A549 (cell line): ENCODE measurements around the gene BAG3. TPM values are rescaled to one million over a fixed set of nuclear protein-coding genes. Genes with fewer than 3 reads are reported as not detected.

Experiments
- ATAC-seq, 2 experiments: fragments of 200-7000 bp in 1 of 2; fragments of >200 bp in 1 of 2; cut with Nextera tagmentation in 1 of 2; cut with Tn5 transposase in 1 of 2; 3 replicates each; pipeline versions ENCODE4 v1.8.0 to v1.9.1; 2018 to 2020; ENCODE audit warnings: mild to moderate bottlenecking in 1 of 2, moderate library complexity in 1 of 2
- CTCF ChIA-PET: fragments of 300-600 bp; sonication (Branson Sonifier 250); formaldehyde crosslinking; extraction: SDS; loops from one replicate; lab custom pipeline; 2021; ENCODE audit warnings: antibody characterized with exemption, inconsistent platforms; lab: Yijun Ruan, JAX
- POLR2A ChIA-PET: fragments of 350-600 bp; formaldehyde crosslinking; extraction: SDS; loops from one replicate; lab custom pipeline; 2021; ENCODE audit warnings: antibody characterized with exemption, inconsistent platforms; lab: Yijun Ruan, JAX
- DNase-seq, 2 experiments: peaks; one replicate each; pipeline versions ENCODE4 v3.0.0 to v3.0.0-alpha.2; 2011 to 2016; ENCODE audit warnings: low read depth in 1 of 2, low spot score in 1 of 2
- FAIRE-seq: peaks from 2 replicates; lab custom pipeline; 2011; peaks lifted over from hg19 to GRCh38; lab: Jason Lieb, UNC
- H3K27ac ChIP-seq, 2 experiments: fragments of >200 bp; sonication (Bioruptor Twin); formaldehyde crosslinking; 3 replicates each; pipeline ENCODE4 v1.5.1; 2016 to 2017
- H3K4me1 ChIP-seq: fragments of >200 bp; sonication (Bioruptor Twin); formaldehyde crosslinking; 3 replicates; pipeline ENCODE4 v1.6.1; 2016
- H3K4me2 ChIP-seq: fragments of >200 bp; sonication (Bioruptor Twin); formaldehyde crosslinking; 3 replicates; pipeline ENCODE4 v1.6.1; 2016
- H3K4me3 ChIP-seq: fragments of >200 bp; sonication (Bioruptor Twin); formaldehyde crosslinking; 3 replicates; pipeline ENCODE4 v1.5.1; 2016
- H3K9me3 ChIP-seq: fragments of >200 bp; sonication (Bioruptor Twin); formaldehyde crosslinking; 3 replicates; pipeline ENCODE4 v1.6.1; 2016
- CBX2 ChIP-seq: fragments of 200-600 bp; sonication (generic); IDR thresholded peaks from 2 replicates; pipeline ENCODE4 v1.6.1; 2016; ENCODE audit warnings: low read depth, mild to moderate bottlenecking, borderline replicate concordance
- CHD4 ChIP-seq: fragments of 200-600 bp; sonication (generic); IDR thresholded peaks from 2 replicates; pipeline ENCODE4 v1.6.1; 2016; ENCODE audit warnings: antibody characterized with exemption, mild to moderate bottlenecking, borderline replicate concordance
- EHF ChIP-seq: fragments of 250-450 bp; sonication (Bioruptor Pico); IDR thresholded peaks from 2 replicates; pipeline ENCODE4 v1.5.0; 2020; ENCODE audit warnings: mild to moderate bottlenecking
- EHMT2 ChIP-seq: fragments of 200-600 bp; sonication (generic); IDR thresholded peaks from 2 replicates; pipeline ENCODE4 v1.6.1; 2016; ENCODE audit warnings: antibody characterized with exemption, low read depth, mild to moderate bottlenecking, moderate library complexity
- FOSL2 ChIP-seq, 2 experiments: fragments of 450-650 bp in 1 of 2; fragments of >200 bp in 1 of 2; sonication (Bioruptor Twin) in 1 of 2; formaldehyde crosslinking; IDR thresholded peaks; 2 replicates each; pipeline versions ENCODE4 v1.5.0 to v1.6.1; 2016 to 2020; ENCODE audit warnings: mild to moderate bottlenecking in 1 of 2, moderate library complexity in 1 of 2
- GATA3 ChIP-seq: IDR thresholded peaks from 2 replicates; pipeline ENCODE4 v1.6.1; 2012; ENCODE audit warnings: borderline replicate concordance
- JUNB ChIP-seq: fragments of >200 bp; sonication (Bioruptor Twin); formaldehyde crosslinking; IDR thresholded peaks from 2 replicates; pipeline ENCODE4 v1.6.1; 2016
- MAFK ChIP-seq: fragments of 450-650 bp; IDR thresholded peaks from 2 replicates; pipeline ENCODE4 v1.6.1; 2014; ENCODE audit not compliant: partially characterized antibody
- MAZ ChIP-seq: fragments of 150-350 bp; IDR thresholded peaks from 2 replicates; pipeline ENCODE4 v1.6.1; 2014; ENCODE audit warnings: antibody characterized with exemption, low read depth, low read length, borderline replicate concordance
- MYC ChIP-seq: IDR thresholded peaks from 2 replicates; pipeline ENCODE4 v1.6.1; 2012; ENCODE audit warnings: mild to moderate bottlenecking, inconsistent platforms, low read length, improper control_type of control experiment, borderline replicate concordance
- NPAS2 ChIP-seq: fragments of 250-450 bp; sonication (Bioruptor Pico); IDR thresholded peaks from 2 replicates; pipeline ENCODE4 v1.8.0; 2022; ENCODE audit warnings: mild to moderate bottlenecking, moderate library complexity, borderline replicate concordance
- PHF8 ChIP-seq: fragments of 200-600 bp; sonication (generic); IDR thresholded peaks from 2 replicates; pipeline ENCODE4 v1.6.1; 2016; ENCODE audit warnings: low read depth, mild to moderate bottlenecking, antibody characterized with exemption, moderate library complexity, borderline replicate concordance
- POLR2A ChIP-seq: IDR thresholded peaks from 2 replicates; pipeline ENCODE4 v1.6.1; 2012; ENCODE audit warnings: mild to moderate bottlenecking, low read length
- RCOR1 ChIP-seq: fragments of 150-350 bp; IDR thresholded peaks from 2 replicates; pipeline ENCODE4 v1.6.1; 2014; ENCODE audit warnings: antibody characterized with exemption, low read length, low read depth
- RFX5 ChIP-seq: fragments of 450-650 bp; IDR thresholded peaks from 2 replicates; pipeline ENCODE4 v1.7.1; 2014; ENCODE audit warnings: antibody characterized with exemption, mild to moderate bottlenecking, moderate library complexity
- SMC3 ChIP-seq: fragments of >200 bp; sonication (Bioruptor Twin); formaldehyde crosslinking; IDR thresholded peaks from 3 replicates; pipeline ENCODE4 v1.6.1; 2018; ENCODE audit warnings: inconsistent platforms
- TP53 ChIP-seq: fragments of 250-450 bp; sonication (Bioruptor Pico); IDR thresholded peaks from 2 replicates; pipeline ENCODE4 v1.5.0; 2021; ENCODE audit warnings: mild to moderate bottlenecking, moderate library complexity
- ZFP36 ChIP-seq: fragments of 450-650 bp; IDR thresholded peaks from 2 replicates; pipeline ENCODE4 v1.6.1; 2014; ENCODE audit warnings: borderline replicate concordance; ENCODE audit not compliant: partially characterized antibody
- ZSCAN20 ChIP-seq: fragments of 250-450 bp; sonication (Bioruptor Pico); IDR thresholded peaks from 2 replicates; pipeline ENCODE4 v1.8.0; 2022; ENCODE audit warnings: mild to moderate bottlenecking, moderate library complexity
- WGBS: methylation state at CpG from one replicate; pipeline ENCODE4 v1.1.6; 2017; ENCODE audit errors: missing lambda C conversion rate; 5-methylcytosine and 5-hydroxymethylcytosine counted together
- polyA plus RNA-seq, 4 experiments: library from polyadenylated mRNA; depleted of rRNA in 3 of 4; stranded (reverse); fragments of >200 nt; fragmentation: RNase III in 1 of 4; extraction: RNeasy Plus Mini Kit Qiagen cat#74134 plus additional on column Dnase treatment in 1 of 4; gene quantifications; 2 replicates in 3 of 4; 3 replicates in 1 of 4; pipeline ENCODE4 v1.2.3, GENCODE V29; 2011 to 2017
- TF ChIP-seq, protein P1 (sequence below): IDR thresholded peaks from 2 replicates; pipeline ENCODE4 v1.6.1; 2012
- TF ChIP-seq, protein P2 (sequence below): fragments of 250-450 bp; sonication (Bioruptor Pico); IDR thresholded peaks from 2 replicates; pipeline ENCODE4 v1.5.0; 2021; ENCODE audit warnings: mild to moderate bottlenecking, moderate library complexity, borderline replicate concordance
- TF ChIP-seq, protein P3 (sequence below): IDR thresholded peaks from 2 replicates; pipeline ENCODE4 v1.6.1; 2012
- TF ChIP-seq, protein P4 (sequence below): fragments of 200-600 bp; sonication (generic); IDR thresholded peaks from 2 replicates; pipeline ENCODE4 v1.6.1; 2016; ENCODE audit warnings: antibody characterized with exemption, mild to moderate bottlenecking, moderate library complexity

The BAG3 gene
- polyA plus RNA-seq, 2 of the 4 experiments (the other 2 are of a cell fraction) = 10.7 to 58.4 TPM

DNA sequence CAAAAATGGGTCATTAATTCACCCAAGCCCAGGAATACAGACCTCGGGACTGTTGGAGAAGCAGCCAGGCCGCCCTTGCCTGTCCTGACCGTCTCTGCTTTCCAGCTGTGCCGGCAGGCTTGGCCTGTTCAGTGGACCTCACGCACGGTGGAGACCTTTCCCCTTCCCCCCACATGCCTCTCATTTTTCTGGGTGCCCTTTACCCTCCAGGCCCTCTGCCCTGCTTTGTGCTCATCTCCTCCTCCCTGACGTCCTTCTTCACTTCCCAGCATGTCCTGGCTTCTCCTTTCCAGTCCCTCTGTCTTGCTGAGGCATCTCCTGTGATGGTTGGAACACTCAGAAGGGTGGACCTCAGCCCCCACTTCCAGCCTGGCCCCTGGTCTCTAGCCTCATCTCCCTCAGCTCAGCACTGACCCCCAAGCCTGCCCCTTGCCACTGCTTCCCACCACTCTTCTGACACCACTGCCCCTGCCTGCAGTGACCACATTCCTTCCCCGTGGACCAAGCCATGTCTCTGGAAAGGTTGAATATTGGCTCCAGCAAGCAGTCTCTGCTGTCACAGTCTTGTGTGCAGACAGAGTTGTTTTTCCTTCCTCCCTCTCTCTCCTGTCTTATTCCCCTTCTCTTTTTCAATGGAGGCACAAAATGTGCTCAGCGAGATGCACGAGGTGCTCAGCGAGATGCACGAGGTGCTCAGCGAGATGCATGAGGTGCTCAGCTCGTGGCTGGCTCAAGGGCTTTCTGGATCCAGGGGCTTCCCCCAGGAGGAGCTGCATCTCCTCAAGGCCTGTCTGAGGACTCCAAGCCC lies 14.9 kb downstream of the BAG3 start:
- POLR2A ChIA-PET = no interaction called here
- ATAC-seq (peak in 1 of 2 experiments; percentile 12; a peak in 3 of 6 replicates), DNase-seq (no peak), FAIRE-seq (no peak)
- Histone ChIP-seq H3K9me3 (no peaks in the 10 kb centered on the region), H3K4me2 (peak overlapping the region; percentile 90), H3K27ac (peak overlapping the region; percentile 84 to 91), H3K4me3 (no peak overlapping the region), H3K4me1 (peaks cover 81% of the 10 kb centered on the region)
- CTCF ChIA-PET = interaction anchor here (0.7 to 6.1 kb wide), 6 partner anchors 14 to 456 kb away, joined by 3 to 36 read pairs (median 4); no protein-coding TSS in a partner anchor
- 63% methylated on average over 14 of the region's 14 CpGs for WGBS
- TF ChIP-seq FOSL2 (IDR thresholded peaks at IDR 0.05) = no peak
- TF ChIP-seq FOSL2 (CRISPR knock-in tag; IDR thresholded peaks at IDR 0.05) = no peak
- no peak for TF ChIP-seq ZFP36
- TF ChIP-seq GATA3 = 0 out of 2 replicates have a peak, but pooled peaks have one; percentile 14

DNA sequence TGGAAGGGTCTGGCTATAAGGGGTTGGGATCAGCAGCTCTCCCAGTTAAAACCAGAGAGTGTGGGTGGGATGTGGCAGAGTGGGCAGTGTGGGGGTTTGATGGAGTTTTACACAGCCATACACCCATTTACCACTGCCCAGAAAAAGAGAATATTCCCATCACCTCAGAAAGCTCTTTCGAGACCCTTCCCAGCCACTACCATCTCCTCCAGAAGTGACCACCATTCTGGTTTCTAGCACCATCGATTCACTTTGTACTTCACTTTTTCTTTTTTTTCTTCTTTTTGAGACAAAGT lies 15.5 kb downstream of the BAG3 start:
- Histone ChIP-seq H3K9me3 (no peaks in the 10 kb centered on the region), H3K4me1 (peaks cover 81% of the 10 kb centered on the region), H3K4me3 (no peak overlapping the region), H3K27ac (peak overlapping the region; percentile 84 to 91), H3K4me2 (peak overlapping the region; percentile 90)
- ATAC-seq = no peak
- no peak for TF ChIP-seq SMC3
- no peak for TF ChIP-seq JUNB
- no peak for TF ChIP-seq CBX2
- TF ChIP-seq ZSCAN20 = no peak
- no peak for TF ChIP-seq PHF8
- TF ChIP-seq CHD4 = no peak
- no peak for TF ChIP-seq MAZ
- no peak for TF ChIP-seq FOSL2 (IDR thresholded peaks at IDR 0.05)
- no peak for TF ChIP-seq FOSL2 (CRISPR knock-in tag; IDR thresholded peaks at IDR 0.05)
- TF ChIP-seq, protein P1, sequence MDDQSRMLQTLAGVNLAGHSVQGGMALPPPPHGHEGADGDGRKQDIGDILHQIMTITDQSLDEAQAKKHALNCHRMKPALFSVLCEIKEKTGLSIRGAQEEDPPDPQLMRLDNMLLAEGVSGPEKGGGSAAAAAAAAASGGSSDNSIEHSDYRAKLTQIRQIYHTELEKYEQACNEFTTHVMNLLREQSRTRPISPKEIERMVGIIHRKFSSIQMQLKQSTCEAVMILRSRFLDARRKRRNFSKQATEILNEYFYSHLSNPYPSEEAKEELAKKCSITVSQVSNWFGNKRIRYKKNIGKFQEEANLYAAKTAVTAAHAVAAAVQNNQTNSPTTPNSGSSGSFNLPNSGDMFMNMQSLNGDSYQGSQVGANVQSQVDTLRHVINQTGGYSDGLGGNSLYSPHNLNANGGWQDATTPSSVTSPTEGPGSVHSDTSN = no peak
- no peak for DNase-seq
- ChIA-PET POLR2A (no interaction called here), CTCF (interaction anchor here (0.7 to 6.1 kb wide), 9 partner anchors 12 to 457 kb away, joined by 3 to 36 read pairs (median 4); partner anchors contain the start of gene INPP5F)
- FAIRE-seq = no peak
- 78% methylated on average over 2 of the region's 2 CpGs for WGBS

DNA sequence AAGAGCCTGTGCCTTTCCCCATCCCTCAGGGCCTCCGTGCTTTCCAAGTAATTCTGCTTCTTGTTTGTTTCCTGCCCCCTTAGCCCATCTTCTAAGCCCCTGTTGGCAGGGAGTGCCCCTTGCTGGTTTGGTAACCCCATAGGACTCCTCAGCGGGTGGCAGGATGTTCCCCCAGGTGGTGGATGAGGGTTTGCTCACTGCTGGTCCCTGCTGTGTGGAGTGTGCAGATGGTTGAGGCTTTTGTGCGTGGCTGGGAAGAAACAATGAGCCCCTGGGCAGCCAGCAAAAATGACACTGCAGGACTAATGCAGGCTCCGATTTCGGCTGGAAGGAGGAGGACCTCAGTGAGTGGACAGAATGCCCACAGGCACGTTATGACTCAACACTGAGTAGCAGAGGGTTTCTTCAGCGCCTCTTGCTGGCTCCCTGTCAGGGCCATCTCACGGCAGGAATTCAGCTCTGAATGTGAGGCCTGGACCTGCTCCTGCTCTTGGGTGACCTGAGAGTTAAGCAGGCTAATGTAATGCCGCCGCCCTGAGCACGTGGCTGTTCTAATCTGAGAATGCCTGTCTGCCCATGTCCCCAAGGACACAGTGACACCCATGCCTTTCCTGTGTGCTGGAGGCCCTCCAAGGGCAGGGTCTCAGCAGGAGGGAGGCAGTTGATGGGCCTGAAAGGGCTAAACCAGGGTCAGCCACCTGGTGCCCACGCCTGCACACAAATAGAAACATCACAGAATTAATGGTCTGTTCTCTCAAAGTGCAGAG lies 16.6 kb downstream of the BAG3 start:
- CTCF ChIA-PET = interaction anchor here (1.0 to 6.1 kb wide), 10 partner anchors 8 to 192 kb away, joined by 3 to 36 read pairs (median 4); partner anchors contain the start of gene INPP5F
- peak; percentile 99 for FAIRE-seq
- Histone ChIP-seq H3K4me1 (peaks cover 83% of the 10 kb centered on the region), H3K27ac (peak overlapping the region; percentile 84 to 91), H3K4me3 (0 out of 3 replicates have a peak overlapping the region, but pooled peaks have one; percentile 20), H3K4me2 (peak overlapping the region; percentile 90), H3K9me3 (no peaks in the 10 kb centered on the region)
- 2% methylated on average over 12 of the region's 12 CpGs for WGBS
- peak; percentile 92 to 94 for ATAC-seq
- POLR2A ChIA-PET = interaction anchor here (0.6 to 1.0 kb wide), 4 partner anchors 13 to 58 kb away, joined by 3 to 6 read pairs (median 4); partner anchors contain the start of genes BAG3 and INPP5F
- peak; percentile 82 to 92 for DNase-seq
- TF ChIP-seq EHMT2 = no peak
- TF ChIP-seq, protein P2, sequence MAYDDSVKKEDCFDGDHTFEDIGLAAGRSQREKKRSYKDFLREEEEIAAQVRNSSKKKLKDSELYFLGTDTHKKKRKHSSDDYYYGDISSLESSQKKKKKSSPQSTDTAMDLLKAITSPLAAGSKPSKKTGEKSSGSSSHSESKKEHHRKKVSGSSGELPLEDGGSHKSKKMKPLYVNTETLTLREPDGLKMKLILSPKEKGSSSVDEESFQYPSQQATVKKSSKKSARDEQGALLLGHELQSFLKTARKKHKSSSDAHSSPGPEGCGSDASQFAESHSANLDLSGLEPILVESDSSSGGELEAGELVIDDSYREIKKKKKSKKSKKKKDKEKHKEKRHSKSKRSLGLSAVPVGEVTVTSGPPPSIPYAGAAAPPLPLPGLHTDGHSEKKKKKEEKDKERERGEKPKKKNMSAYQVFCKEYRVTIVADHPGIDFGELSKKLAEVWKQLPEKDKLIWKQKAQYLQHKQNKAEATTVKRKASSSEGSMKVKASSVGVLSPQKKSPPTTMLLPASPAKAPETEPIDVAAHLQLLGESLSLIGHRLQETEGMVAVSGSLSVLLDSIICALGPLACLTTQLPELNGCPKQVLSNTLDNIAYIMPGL (CRISPR knock-in tag) = no peak
- peak; percentile 61; the same call in 1 of the 2 replicates for TF ChIP-seq JUNB
- TF ChIP-seq PHF8 = no peak
- no peak for TF ChIP-seq EHF
- TF ChIP-seq NPAS2 (CRISPR knock-in tag) = no peak
- no peak for TF ChIP-seq POLR2A
- TF ChIP-seq, protein P3, sequence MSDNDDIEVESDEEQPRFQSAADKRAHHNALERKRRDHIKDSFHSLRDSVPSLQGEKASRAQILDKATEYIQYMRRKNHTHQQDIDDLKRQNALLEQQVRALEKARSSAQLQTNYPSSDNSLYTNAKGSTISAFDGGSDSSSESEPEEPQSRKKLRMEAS = peak; percentile 85
- TF ChIP-seq, protein P4, sequence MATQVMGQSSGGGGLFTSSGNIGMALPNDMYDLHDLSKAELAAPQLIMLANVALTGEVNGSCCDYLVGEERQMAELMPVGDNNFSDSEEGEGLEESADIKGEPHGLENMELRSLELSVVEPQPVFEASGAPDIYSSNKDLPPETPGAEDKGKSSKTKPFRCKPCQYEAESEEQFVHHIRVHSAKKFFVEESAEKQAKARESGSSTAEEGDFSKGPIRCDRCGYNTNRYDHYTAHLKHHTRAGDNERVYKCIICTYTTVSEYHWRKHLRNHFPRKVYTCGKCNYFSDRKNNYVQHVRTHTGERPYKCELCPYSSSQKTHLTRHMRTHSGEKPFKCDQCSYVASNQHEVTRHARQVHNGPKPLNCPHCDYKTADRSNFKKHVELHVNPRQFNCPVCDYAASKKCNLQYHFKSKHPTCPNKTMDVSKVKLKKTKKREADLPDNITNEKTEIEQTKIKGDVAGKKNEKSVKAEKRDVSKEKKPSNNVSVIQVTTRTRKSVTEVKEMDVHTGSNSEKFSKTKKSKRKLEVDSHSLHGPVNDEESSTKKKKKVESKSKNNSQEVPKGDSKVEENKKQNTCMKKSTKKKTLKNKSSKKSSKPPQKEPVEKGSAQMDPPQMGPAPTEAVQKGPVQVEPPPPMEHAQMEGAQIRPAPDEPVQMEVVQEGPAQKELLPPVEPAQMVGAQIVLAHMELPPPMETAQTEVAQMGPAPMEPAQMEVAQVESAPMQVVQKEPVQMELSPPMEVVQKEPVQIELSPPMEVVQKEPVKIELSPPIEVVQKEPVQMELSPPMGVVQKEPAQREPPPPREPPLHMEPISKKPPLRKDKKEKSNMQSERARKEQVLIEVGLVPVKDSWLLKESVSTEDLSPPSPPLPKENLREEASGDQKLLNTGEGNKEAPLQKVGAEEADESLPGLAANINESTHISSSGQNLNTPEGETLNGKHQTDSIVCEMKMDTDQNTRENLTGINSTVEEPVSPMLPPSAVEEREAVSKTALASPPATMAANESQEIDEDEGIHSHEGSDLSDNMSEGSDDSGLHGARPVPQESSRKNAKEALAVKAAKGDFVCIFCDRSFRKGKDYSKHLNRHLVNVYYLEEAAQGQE = no peak
- TF ChIP-seq RCOR1 = no peak
- TF ChIP-seq ZSCAN20 = no peak
- TF ChIP-seq CHD4 = no peak
- peak; percentile 46 for TF ChIP-seq MAFK
- TF ChIP-seq RFX5 = no peak
- TF ChIP-seq TP53 = no peak
- TF ChIP-seq MYC = peak; percentile 30; the same call in 1 of the 2 replicates
